IgD-negative memory B cell (primary cell): Measurements from ENCODE around the gene FAM107B. TPM values are rescaled to one million over a fixed set of nuclear protein-coding genes. Genes with fewer than 3 reads are reported as not detected.

Experiments used
- H3K27ac Mint-ChIP-seq, 3 donors: one replicate each; pipeline ENCODE4 v1.8.0; 2020 to 2022; ENCODE audit warnings: mild to moderate bottlenecking in 3 of 3, mixed read lengths in 3 of 3, moderate library complexity in 1 of 3
- H3K27me3 Mint-ChIP-seq: one replicate; pipeline ENCODE4 v1.8.0; 2021; ENCODE audit warnings: mixed read lengths
- H3K36me3 Mint-ChIP-seq: one replicate; pipeline ENCODE4 v1.8.0; 2020; ENCODE audit warnings: mild to moderate bottlenecking, mixed read lengths
- H3K4me1 Mint-ChIP-seq, 3 donors: one replicate each; pipeline ENCODE4 v1.8.0; 2020 to 2022; ENCODE audit warnings: mixed read lengths in 3 of 3, mild to moderate bottlenecking in 1 of 3
- H3K4me3 Mint-ChIP-seq, 4 donors: one replicate each; pipeline ENCODE4 v1.8.0; 2020 to 2022; ENCODE audit warnings: mild to moderate bottlenecking in 4 of 4, mixed read lengths in 4 of 4, moderate library complexity in 3 of 4
- H3K9me3 Mint-ChIP-seq, 3 donors: one replicate each; pipeline ENCODE4 v1.8.0; 2020 to 2021; ENCODE audit warnings: mixed read lengths in 3 of 3, mild to moderate bottlenecking in 1 of 3
- polyA plus RNA-seq: library from polyadenylated mRNA; unstranded; fragments of 300-500 nt; fragmentation: Illumina TruSeq; gene quantifications from one replicate; pipeline ENCODE4 v1.2.3, GENCODE V29; 2021

FAM107B gene
- polyA plus RNA-seq, 1 donor from 2014 or later: 113 TPM

- Mint-ChIP-seq H3K4me3 (peak overlapping the region in 3 of 4 donors; percentile 35 to 85 (median 72)), H3K9me3 (no peaks in the 10 kb centered on the region), H3K4me1 (peaks cover 43 to 79% (median 65%) of the 10 kb centered on the region in 3 donors), H3K36me3 (peaks cover 1% of the 10 kb centered on the region), H3K27ac (peak overlapping the region; percentile 1 to 87 (median 48)), H3K27me3 (no peaks in the 10 kb centered on the region)
These were observed 220.6 kb downstream of the FAM107B start for GRCh38 chr10:14554091-14554490.

GRCh38 chr10:14553448-14553847 lies 221.2 kb downstream of the FAM107B start:
- H3K4me1 Mint-ChIP-seq: peaks cover 45 to 76% (median 63%) of the 10 kb centered on the region in 3 donors
- no peaks in the 10 kb centered on the region for H3K9me3 Mint-ChIP-seq
- no peaks in the 10 kb centered on the region for H3K27me3 Mint-ChIP-seq
- H3K4me3 Mint-ChIP-seq: peak overlapping the region in 3 of 4 donors; percentile 21 to 72 (median 50)
- H3K27ac Mint-ChIP-seq: peak overlapping the region; percentile 18 to 76 (median 23)
- H3K36me3 Mint-ChIP-seq: peaks cover 3% of the 10 kb centered on the region

GRCh38 chr10:14552015-14552414 lies 222.7 kb downstream of the FAM107B start:
- Mint-ChIP-seq H3K27ac (peak overlapping the region; percentile 27 to 93 (median 80)), H3K4me3 (no peak overlapping the region), H3K9me3 (no peaks in the 10 kb centered on the region), H3K36me3 (peaks cover 3% of the 10 kb centered on the region), H3K27me3 (no peaks in the 10 kb centered on the region), H3K4me1 (peaks cover 49 to 69% (median 60%) of the 10 kb centered on the region in 3 donors)

GRCh38 chr10:14550471-14550981 lies 224.2 kb downstream of the FAM107B start:
- no peaks in the 10 kb centered on the region for H3K9me3 Mint-ChIP-seq
- H3K4me1 Mint-ChIP-seq: peaks cover 45 to 68% (median 57%) of the 10 kb centered on the region in 3 donors
- H3K27me3 Mint-ChIP-seq: no peaks in the 10 kb centered on the region
- H3K36me3 Mint-ChIP-seq: peaks cover 3% of the 10 kb centered on the region
- H3K27ac Mint-ChIP-seq: peak overlapping the region; percentile 21 to 73 (median 29)
- H3K4me3 Mint-ChIP-seq: peak overlapping the region in 1 of 4 donors; percentile 10

- H3K4me1 Mint-ChIP-seq: peaks cover 48 to 67% (median 55%) of the 10 kb centered on the region in 3 donors
- H3K36me3 Mint-ChIP-seq: peaks cover 1% of the 10 kb centered on the region
- no peaks in the 10 kb centered on the region for H3K9me3 Mint-ChIP-seq
- peak overlapping the region; percentile 38 to 63 (median 59) for H3K27ac Mint-ChIP-seq
- H3K4me3 Mint-ChIP-seq: no peak overlapping the region
- H3K27me3 Mint-ChIP-seq: no peaks in the 10 kb centered on the region
These were observed 225.2 kb downstream of the FAM107B start for GRCh38 chr10:14549496-14549895.

- no peaks in the 10 kb centered on the region for H3K9me3 Mint-ChIP-seq
- peak overlapping the region in 1 of 4 donors; percentile 54 for H3K4me3 Mint-ChIP-seq
- peaks cover 50 to 66% (median 56%) of the 10 kb centered on the region in 3 donors for H3K4me1 Mint-ChIP-seq
- no peaks in the 10 kb centered on the region for H3K27me3 Mint-ChIP-seq
- peak overlapping the region in 1 of 3 donors; percentile 38 for H3K27ac Mint-ChIP-seq
- H3K36me3 Mint-ChIP-seq: peaks cover 1% of the 10 kb centered on the region
These were observed 225.7 kb downstream of the FAM107B start for GRCh38 chr10:14548970-14549369.

GRCh38 chr10:14548474-14548873 lies 226.2 kb downstream of the FAM107B start:
- Mint-ChIP-seq H3K27me3 (no peaks in the 10 kb centered on the region), H3K9me3 (no peaks in the 10 kb centered on the region), H3K36me3 (peaks cover 1% of the 10 kb centered on the region), H3K27ac (no peak overlapping the region), H3K4me3 (peak overlapping the region in 1 of 4 donors; percentile 18), H3K4me1 (peaks cover 53 to 69% (median 59%) of the 10 kb centered on the region in 3 donors)

GRCh38 chr10:14547816-14548215 lies 226.9 kb downstream of the FAM107B start:
- peaks cover 1% of the 10 kb centered on the region for H3K36me3 Mint-ChIP-seq
- H3K27ac Mint-ChIP-seq: peak overlapping the region; percentile 28 to 79 (median 54)
- peaks cover 52 to 69% (median 55%) of the 10 kb centered on the region in 3 donors for H3K4me1 Mint-ChIP-seq
- no peaks in the 10 kb centered on the region for H3K27me3 Mint-ChIP-seq
- H3K4me3 Mint-ChIP-seq: no peak overlapping the region
- H3K9me3 Mint-ChIP-seq: no peaks in the 10 kb centered on the region

- Mint-ChIP-seq H3K27me3 (no peaks in the 10 kb centered on the region), H3K4me3 (peak overlapping the region in 1 of 4 donors; percentile 43), H3K4me1 (peaks cover 48 to 66% (median 63%) of the 10 kb centered on the region in 3 donors), H3K9me3 (no peaks in the 10 kb centered on the region), H3K36me3 (peaks cover 1% of the 10 kb centered on the region), H3K27ac (peak overlapping the region in 2 of 3 donors; percentile 74 to 77)
These were observed 228.9 kb downstream of the FAM107B start for GRCh38 chr10:14545827-14546226.

GRCh38 chr10:14543904-14544210 lies 230.8 kb downstream of the FAM107B start:
- Mint-ChIP-seq H3K9me3 (no peaks in the 10 kb centered on the region), H3K27me3 (no peaks in the 10 kb centered on the region), H3K36me3 (peaks cover under 1% of the 10 kb centered on the region), H3K4me3 (peak overlapping the region in 1 of 4 donors; percentile 78), H3K27ac (peak overlapping the region; percentile 9 to 84 (median 51)), H3K4me1 (peaks cover 40 to 62% (median 62%) of the 10 kb centered on the region in 3 donors)

- Mint-ChIP-seq H3K36me3 (no peaks in the 10 kb centered on the region), H3K4me3 (peak overlapping the region in 2 of 4 donors; percentile 18 to 78), H3K27me3 (no peaks in the 10 kb centered on the region), H3K27ac (peak overlapping the region; percentile 51 to 87 (median 84)), H3K9me3 (no peaks in the 10 kb centered on the region), H3K4me1 (peaks cover 39 to 65% (median 62%) of the 10 kb centered on the region in 3 donors)
These were observed 231.4 kb downstream of the FAM107B start for GRCh38 chr10:14543046-14543903.

GRCh38 chr10:14541379-14541778 lies 233.3 kb downstream of the FAM107B start:
- H3K9me3 Mint-ChIP-seq: no peaks in the 10 kb centered on the region
- peak overlapping the region in 2 of 3 donors; percentile 24 to 78 for H3K27ac Mint-ChIP-seq
- H3K4me1 Mint-ChIP-seq: peaks cover 32 to 57% (median 46%) of the 10 kb centered on the region in 3 donors
- H3K36me3 Mint-ChIP-seq: no peaks in the 10 kb centered on the region
- peak overlapping the region in 1 of 4 donors; percentile 79 for H3K4me3 Mint-ChIP-seq
- no peaks in the 10 kb centered on the region for H3K27me3 Mint-ChIP-seq

- Mint-ChIP-seq H3K4me1 (peaks cover 25 to 50% (median 40%) of the 10 kb centered on the region in 3 donors), H3K27me3 (no peaks in the 10 kb centered on the region), H3K9me3 (no peaks in the 10 kb centered on the region), H3K36me3 (no peaks in the 10 kb centered on the region), H3K27ac (peak overlapping the region; percentile 10 to 76 (median 24)), H3K4me3 (peak overlapping the region in 1 of 4 donors; percentile 27)
These were observed 234.1 kb downstream of the FAM107B start for GRCh38 chr10:14540611-14541010.

- Mint-ChIP-seq H3K9me3 (no peaks in the 10 kb centered on the region), H3K36me3 (no peaks in the 10 kb centered on the region), H3K4me3 (peak overlapping the region in 1 of 4 donors; percentile 33), H3K4me1 (peaks cover 22 to 50% (median 42%) of the 10 kb centered on the region in 3 donors), H3K27me3 (no peaks in the 10 kb centered on the region), H3K27ac (peak overlapping the region; percentile 43 to 78 (median 76))
These were observed 234.6 kb downstream of the FAM107B start for GRCh38 chr10:14540062-14540461.

GRCh38 chr10:14539176-14539575 lies 235.5 kb downstream of the FAM107B start:
- H3K4me1 Mint-ChIP-seq: peaks cover 25 to 49% (median 38%) of the 10 kb centered on the region in 3 donors
- peak overlapping the region in 2 of 4 donors; percentile 7 to 45 for H3K4me3 Mint-ChIP-seq
- no peaks in the 10 kb centered on the region for H3K36me3 Mint-ChIP-seq
- H3K27me3 Mint-ChIP-seq: no peaks in the 10 kb centered on the region
- no peaks in the 10 kb centered on the region for H3K9me3 Mint-ChIP-seq
- peak overlapping the region; percentile 43 to 76 (median 69) for H3K27ac Mint-ChIP-seq
